SK-N-MC (cell line): ENCODE data around the gene MRPL17.

Experiments used
- DNase-seq: peaks from one replicate; pipeline ENCODE4 v3.0.0-alpha.2; 2011; ENCODE audit warnings: low read depth, low spot score
- H3K27ac ChIP-seq: fragments of 200-600 bp; sonication (generic); 2 replicates; pipeline ENCODE4 v1.5.1; 2016; ENCODE audit warnings: mixed run types
- H3K36me3 ChIP-seq: fragments of 200-600 bp; sonication (generic); 2 replicates; pipeline ENCODE4 v1.6.1; 2017; ENCODE audit warnings: antibody characterized with exemption, low read length, mixed read lengths; ENCODE audit not compliant: insufficient read depth
- H3K4me3 ChIP-seq: fragments of 200-600 bp; sonication (generic); 2 replicates; pipeline ENCODE4 v1.5.1; 2016
- H3K9ac ChIP-seq: fragments of 200-600 bp; sonication (generic); 2 replicates; pipeline ENCODE4 v1.8.0; 2017; ENCODE audit warnings: mixed run types, mixed read lengths; ENCODE audit not compliant: insufficient read length
- H3K9me3 ChIP-seq: fragments of 200-600 bp; sonication (generic); 2 replicates; pipeline ENCODE4 v1.6.1; 2017; ENCODE audit warnings: low read depth, mild to moderate bottlenecking, antibody characterized with exemption, low read length, moderate library complexity, mixed read lengths
- EZH2 ChIP-seq: fragments of 200-600 bp; sonication (generic); IDR thresholded peaks from one replicate; pipeline ENCODE4 v1.6.1; 2017; ENCODE audit warnings: antibody characterized with exemption
- FOXP2 ChIP-seq: optimal IDR thresholded peaks from 2 replicates; pipeline ENCODE3; 2011; ENCODE audit warnings: mild to moderate bottlenecking, moderate library complexity; ENCODE audit not compliant: insufficient read depth; ENCODE audit errors: extremely low read length, control extremely low read depth
- POLR2AphosphoS5 ChIP-seq: IDR thresholded peaks from 2 replicates; pipeline ENCODE4 v1.6.1; 2012; ENCODE audit warnings: mild to moderate bottlenecking, low read depth, low read length, borderline replicate concordance

MRPL17 gene

GRCh38 chr11:6642957-6643356 is 40.2 kb downstream of the MRPL17 start:
- Histone ChIP-seq H3K9me3 (no peaks in the 10 kb centered on the region), H3K4me3 (peak overlapping the region; percentile 16; the same call in 1 of the 2 replicates), H3K9ac (no peak overlapping the region), H3K36me3 (peaks cover 51% of the 10 kb centered on the region), H3K27ac (peak overlapping the region; percentile 54)
- TF ChIP-seq POLR2AphosphoS5 (no peak), FOXP2 (no peak), EZH2 (no peak)
- DNase-seq: no peak

GRCh38 chr11:6640985-6641701 is 42.0 kb downstream of the MRPL17 start:
- no peaks in the 10 kb centered on the region for H3K9me3 ChIP-seq
- no peak overlapping the region for H3K4me3 ChIP-seq
- H3K9ac ChIP-seq: no peak overlapping the region
- TF ChIP-seq EZH2: no peak
- TF ChIP-seq FOXP2: no peak
- no peak for TF ChIP-seq POLR2AphosphoS5
- peaks cover 65% of the 10 kb centered on the region for H3K36me3 ChIP-seq
- no peak for DNase-seq
- H3K27ac ChIP-seq: no peak overlapping the region

DNA sequence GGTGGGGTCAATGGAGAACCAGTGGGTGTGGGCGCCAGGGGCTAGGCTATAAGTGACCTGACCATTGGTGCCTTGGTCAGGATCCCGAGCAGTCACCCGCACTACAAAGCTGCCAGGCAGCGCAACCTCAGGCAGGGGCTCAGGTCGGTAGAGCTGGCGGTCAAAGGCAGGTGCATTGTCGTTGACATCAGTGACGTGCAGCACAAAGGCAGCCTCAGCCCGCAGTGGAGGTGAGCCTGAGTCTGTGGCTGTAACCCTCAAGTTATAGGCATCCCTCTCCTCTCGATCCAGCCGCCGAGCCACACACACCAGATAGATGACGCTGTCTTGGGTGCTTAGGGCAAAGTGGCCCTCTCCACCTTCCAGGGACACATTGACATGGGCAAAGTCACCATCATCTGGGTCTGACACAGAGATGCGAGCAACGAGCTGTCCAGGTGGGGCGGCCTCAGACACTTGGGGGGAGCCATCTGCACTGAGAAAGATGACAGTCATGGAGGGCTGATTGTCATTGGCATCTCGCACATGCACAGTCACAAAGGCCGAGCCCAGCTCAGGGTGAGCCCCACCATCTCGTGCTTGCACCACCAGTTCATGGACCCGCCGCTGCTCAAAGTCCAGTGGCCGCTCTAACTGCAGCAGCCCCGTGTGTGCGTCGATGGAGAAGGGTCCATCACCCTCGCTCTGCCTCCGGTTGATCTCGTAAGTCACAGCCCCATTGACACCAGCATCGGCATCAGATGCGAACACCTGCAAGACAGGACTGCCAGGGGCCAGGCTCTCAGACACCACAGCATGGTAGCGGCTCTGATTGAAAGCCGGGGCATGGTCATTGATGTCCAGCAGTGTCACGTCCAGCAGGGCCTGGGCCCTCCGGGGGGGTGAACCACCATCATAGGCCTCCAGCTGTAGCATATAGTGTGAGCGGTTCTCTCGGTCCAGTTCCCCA is 42.8 kb downstream of the MRPL17 start:
- no peak for TF ChIP-seq FOXP2
- no peak overlapping the region for H3K27ac ChIP-seq
- peaks cover 64% of the 10 kb centered on the region for H3K36me3 ChIP-seq
- H3K4me3 ChIP-seq: no peak overlapping the region
- H3K9me3 ChIP-seq: no peaks in the 10 kb centered on the region
- H3K9ac ChIP-seq: no peak overlapping the region
- no peak for DNase-seq

GRCh38 chr11:6638429-6638828 is 44.7 kb downstream of the MRPL17 start:
- DNase-seq: no peak
- H3K27ac ChIP-seq: no peak overlapping the region
- TF ChIP-seq POLR2AphosphoS5: no peak
- TF ChIP-seq FOXP2: no peak
- TF ChIP-seq EZH2: no peak

GRCh38 chr11:6637871-6638270 is 45.3 kb downstream of the MRPL17 start:
- Histone ChIP-seq H3K9ac (no peak overlapping the region), H3K36me3 (peaks cover 76% of the 10 kb centered on the region), H3K27ac (no peak overlapping the region), H3K9me3 (no peaks in the 10 kb centered on the region), H3K4me3 (no peak overlapping the region)
- no peak for TF ChIP-seq FOXP2
- no peak for TF ChIP-seq EZH2
- TF ChIP-seq POLR2AphosphoS5: no peak
- no peak for DNase-seq

More at GRCh38 chr11:6638429-6638828, 44.7 kb downstream of the MRPL17 start:
- Histone ChIP-seq H3K36me3 (peaks cover 70% of the 10 kb centered on the region), H3K4me3 (no peak overlapping the region), H3K9ac (no peak overlapping the region), H3K9me3 (no peaks in the 10 kb centered on the region)

DNA sequence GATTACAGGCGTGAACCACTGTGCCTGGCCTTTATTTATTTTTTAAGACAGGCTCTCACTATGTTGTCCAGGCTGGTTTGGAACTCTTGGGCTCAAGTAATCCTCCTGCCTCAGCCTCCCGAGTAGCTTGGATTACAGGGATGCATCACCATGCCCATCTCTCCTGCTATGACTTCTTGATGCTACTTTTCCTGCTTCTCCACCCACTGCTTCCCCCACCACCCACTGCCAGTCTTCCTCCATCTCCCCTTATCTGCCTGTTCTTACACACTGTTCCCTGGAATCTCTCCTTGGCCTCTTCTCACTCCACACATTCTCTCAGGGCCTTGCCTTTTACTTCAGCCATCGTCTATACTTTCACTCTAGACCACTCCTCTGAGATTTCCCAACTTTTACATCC is 46.7 kb downstream of the MRPL17 start:
- DNase-seq: no peak
- no peak for TF ChIP-seq POLR2AphosphoS5
- TF ChIP-seq FOXP2: no peak
- no peak for TF ChIP-seq EZH2
- H3K4me3 ChIP-seq: no peak overlapping the region
- H3K9ac ChIP-seq: no peak overlapping the region
- H3K9me3 ChIP-seq: no peaks in the 10 kb centered on the region
- H3K36me3 ChIP-seq: peaks cover 85% of the 10 kb centered on the region
- H3K27ac ChIP-seq: no peak overlapping the region

DNA sequence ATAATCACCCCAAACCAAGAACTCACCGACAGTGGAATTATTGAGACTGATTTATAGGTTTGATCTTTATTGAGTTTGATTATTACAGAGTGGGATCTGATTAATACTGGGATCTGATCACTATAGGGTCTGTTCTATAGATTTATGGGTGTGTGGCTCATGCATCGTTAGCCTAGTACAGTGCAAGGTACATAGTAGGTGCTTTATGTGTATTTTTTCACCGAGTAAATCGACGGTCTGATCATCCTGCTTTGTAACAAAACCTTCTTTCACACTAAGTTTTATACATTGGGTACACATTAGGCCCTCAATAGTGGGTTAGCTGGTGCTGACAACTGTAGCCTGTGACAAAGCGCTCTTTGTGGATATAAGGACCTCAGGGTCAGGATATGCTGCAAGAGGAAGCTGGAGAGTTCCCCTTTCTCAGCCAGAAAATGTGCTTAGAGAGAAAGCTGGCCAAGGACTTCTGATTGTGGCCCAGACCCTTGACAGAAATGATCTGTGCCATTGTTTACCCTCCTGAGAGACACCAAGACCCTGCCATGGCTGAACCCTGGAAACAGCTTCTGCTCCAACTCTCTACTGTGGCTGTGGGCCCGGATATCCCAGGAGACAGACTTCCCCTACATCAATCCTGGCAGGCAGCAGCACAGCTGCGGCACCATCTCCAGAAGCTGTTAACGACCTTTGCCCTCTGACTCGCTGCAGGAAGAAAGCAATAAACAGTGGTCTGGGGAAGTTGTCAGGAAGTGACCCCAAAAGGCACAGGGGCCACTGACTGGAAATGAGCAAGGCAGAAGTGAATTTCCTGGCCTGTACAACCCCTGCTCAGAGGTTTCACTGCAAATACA is 47.8 kb downstream of the MRPL17 start:
- H3K4me3 ChIP-seq: no peak overlapping the region
- TF ChIP-seq EZH2: no peak
- no peak for TF ChIP-seq FOXP2
- no peak for TF ChIP-seq POLR2AphosphoS5
- H3K9ac ChIP-seq: no peak overlapping the region
- H3K27ac ChIP-seq: peak overlapping the region; percentile 5; the same call in 1 of the 2 replicates
- no peak for DNase-seq
- H3K9me3 ChIP-seq: no peaks in the 10 kb centered on the region
- H3K36me3 ChIP-seq: peaks cover 84% of the 10 kb centered on the region
